ENCODE results near the gene TASL.

Gene TASL

DNA sequence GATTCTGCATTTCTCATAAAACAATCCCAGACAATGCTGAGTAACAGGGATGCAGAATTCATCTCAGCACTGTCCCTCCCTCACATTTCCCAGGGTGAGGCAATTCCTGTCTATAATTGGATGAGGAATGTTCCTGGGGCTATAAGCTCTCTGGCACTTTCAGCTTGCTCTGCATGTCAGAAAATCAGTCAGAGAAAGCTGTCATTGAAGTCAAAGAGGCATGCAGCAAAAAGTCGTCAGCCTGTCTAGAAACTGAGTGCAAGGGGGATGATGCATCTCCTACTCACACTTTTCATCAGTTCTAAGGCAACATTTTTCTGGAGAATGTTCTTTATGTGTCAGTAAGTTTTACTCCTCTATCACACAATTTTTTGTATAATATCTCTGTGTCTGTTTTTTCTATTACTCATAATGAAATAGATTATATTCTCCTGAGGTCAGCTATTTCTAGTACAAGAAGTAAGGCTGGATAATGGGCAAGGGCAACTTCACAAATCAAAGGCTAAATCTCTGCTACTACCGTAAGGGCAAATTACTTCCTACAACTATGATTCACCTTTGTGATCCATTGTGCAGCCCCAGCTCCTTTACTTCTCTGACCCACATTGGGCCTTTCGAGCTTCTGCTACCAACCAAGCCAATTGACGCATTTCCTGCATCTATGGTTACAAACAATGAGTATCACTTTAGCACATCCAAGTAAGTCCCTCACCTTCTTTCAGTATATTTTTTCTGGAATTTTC lies 56.0 kb downstream of the TASL start (continued):
- TF ChIP-seq, protein P1, sequence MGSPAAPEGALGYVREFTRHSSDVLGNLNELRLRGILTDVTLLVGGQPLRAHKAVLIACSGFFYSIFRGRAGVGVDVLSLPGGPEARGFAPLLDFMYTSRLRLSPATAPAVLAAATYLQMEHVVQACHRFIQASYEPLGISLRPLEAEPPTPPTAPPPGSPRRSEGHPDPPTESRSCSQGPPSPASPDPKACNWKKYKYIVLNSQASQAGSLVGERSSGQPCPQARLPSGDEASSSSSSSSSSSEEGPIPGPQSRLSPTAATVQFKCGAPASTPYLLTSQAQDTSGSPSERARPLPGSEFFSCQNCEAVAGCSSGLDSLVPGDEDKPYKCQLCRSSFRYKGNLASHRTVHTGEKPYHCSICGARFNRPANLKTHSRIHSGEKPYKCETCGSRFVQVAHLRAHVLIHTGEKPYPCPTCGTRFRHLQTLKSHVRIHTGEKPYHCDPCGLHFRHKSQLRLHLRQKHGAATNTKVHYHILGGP (tag by site-specific recombination; IDR thresholded peaks at IDR 0.05) = no peak

DNA sequence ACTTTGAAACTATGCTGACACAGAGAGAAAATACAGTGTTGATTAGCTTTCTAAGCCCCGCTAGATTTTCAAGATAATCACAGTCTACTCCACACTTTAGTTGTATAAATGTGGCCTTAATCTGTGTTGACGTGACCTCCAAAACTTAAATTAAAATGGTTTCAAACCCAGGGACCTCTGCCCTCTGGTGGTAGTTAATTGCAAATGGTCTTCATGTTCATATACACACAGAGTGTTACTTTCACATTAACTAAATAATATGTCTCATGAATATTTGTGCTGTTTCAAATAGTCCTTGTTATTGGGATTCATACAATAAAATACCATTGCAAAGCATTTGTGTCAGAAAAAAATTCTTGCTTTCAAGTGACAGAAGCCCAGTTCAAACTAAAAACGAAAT lies 64.3 kb downstream of the TASL start:
- H3K9me3 ChIP-seq (ENCODE audit: control insufficient read depth, insufficient read depth, low read depth, low read length) = no peaks in the 10 kb centered on the region

More for the DNA sequence above, 64.3 kb downstream of the TASL start:
- no peak overlapping the region for H3K4me3 ChIP-seq (ENCODE audit: low read depth, low read length)
- POLR2A ChIA-PET = no interaction called here
- H3K36me3 ChIP-seq (ENCODE audit: control insufficient read depth in 2 of 2, insufficient read depth in 1 of 2, low read length in 2 of 2) = no peaks in the 10 kb centered on the region
- CTCF ChIA-PET = interaction anchor here (0.7 to 2.1 kb wide), 9 partner anchors 9 to 322 kb away, joined by 3 to 10 read pairs (median 4); no protein-coding TSS in a partner anchor
- TF ChIP-seq, protein P2, sequence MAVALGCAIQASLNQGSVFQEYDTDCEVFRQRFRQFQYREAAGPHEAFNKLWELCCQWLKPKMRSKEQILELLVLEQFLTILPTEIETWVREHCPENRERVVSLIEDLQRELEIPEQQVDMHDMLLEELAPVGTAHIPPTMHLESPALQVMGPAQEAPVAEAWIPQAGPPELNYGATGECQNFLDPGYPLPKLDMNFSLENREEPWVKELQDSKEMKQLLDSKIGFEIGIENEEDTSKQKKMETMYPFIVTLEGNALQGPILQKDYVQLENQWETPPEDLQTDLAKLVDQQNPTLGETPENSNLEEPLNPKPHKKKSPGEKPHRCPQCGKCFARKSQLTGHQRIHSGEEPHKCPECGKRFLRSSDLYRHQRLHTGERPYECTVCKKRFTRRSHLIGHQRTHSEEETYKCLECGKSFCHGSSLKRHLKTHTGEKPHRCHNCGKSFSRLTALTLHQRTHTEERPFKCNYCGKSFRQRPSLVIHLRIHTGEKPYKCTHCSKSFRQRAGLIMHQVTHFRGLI (tag by site-specific recombination; IDR thresholded peaks at IDR 0.05) = no peak
- no peak for TF ChIP-seq ZNF174 (tag by site-specific recombination; IDR thresholded peaks at IDR 0.05)
- TF ChIP-seq MZF1 (tag by site-specific recombination; IDR thresholded peaks at IDR 0.05; ENCODE audit: borderline replicate concordance) = no peak
- no peak overlapping the region for H3K27ac ChIP-seq (ENCODE audit: extremely low read depth, low read depth, low read length)
- H3K4me1 ChIP-seq (ENCODE audit: control insufficient read depth, insufficient read depth, low read length) = no peaks in the 10 kb centered on the region

Measured in HEK293 (cell line).